ENCODE measurements around the gene ZFYVE28.
"Not testable (repeated sequence)": the region's sequence is repeated elsewhere in the genome, so short reads cannot be mapped to it uniquely, and the experiment has no call there.

Gene ZFYVE28

GRCh38 chr4:2286904-2287593 lies 131.4 kb downstream of the ZFYVE28 start:
- no peak for DNase-seq (ENCODE audit: low spot score)

- no peak for DNase-seq (ENCODE audit: low spot score)
Observed at GRCh38 chr4:2285613-2286381, 132.6 kb downstream of the ZFYVE28 start.

GRCh38 chr4:2284934-2285612 lies 133.4 kb downstream of the ZFYVE28 start:
- DNase-seq (ENCODE audit: low spot score), result peak; percentile 73

- DNase-seq (ENCODE audit: low spot score), result no peak
Observed at GRCh38 chr4:2284161-2284933, 134.1 kb downstream of the ZFYVE28 start.

GRCh38 chr4:2283199-2283711 lies 135.2 kb downstream of the ZFYVE28 start:
- DNase-seq (ENCODE audit: low spot score), result no peak

- DNase-seq (ENCODE audit: low spot score), result no peak
Observed at GRCh38 chr4:2281575-2282343, 136.7 kb downstream of the ZFYVE28 start.

- no peak for DNase-seq (ENCODE audit: low spot score)
Observed at GRCh38 chr4:2280531-2281300, 137.7 kb downstream of the ZFYVE28 start.

GRCh38 chr4:2277956-2278355 lies 140.5 kb downstream of the ZFYVE28 start:
- DNase-seq (ENCODE audit: low spot score), result no peak

GRCh38 chr4:2276581-2277325 lies 141.7 kb downstream of the ZFYVE28 start:
- DNase-seq (ENCODE audit: low spot score), result no peak

- no peak for DNase-seq (ENCODE audit: low spot score)
Observed at GRCh38 chr4:2275546-2276251, 142.7 kb downstream of the ZFYVE28 start.

- not testable (repeated sequence) for DNase-seq (ENCODE audit: low spot score)
Observed at GRCh38 chr4:2275044-2275397, 143.4 kb downstream of the ZFYVE28 start.

- DNase-seq (ENCODE audit: low spot score), result no peak
Observed at GRCh38 chr4:2274320-2275043, 144.0 kb downstream of the ZFYVE28 start.

GRCh38 chr4:2273657-2274319 lies 144.7 kb downstream of the ZFYVE28 start:
- no peak for DNase-seq (ENCODE audit: low spot score)

GRCh38 chr4:2273221-2273620 lies 145.2 kb downstream of the ZFYVE28 start:
- no peak for DNase-seq (ENCODE audit: low spot score)

GRCh38 chr4:2272828-2273120 lies 145.7 kb downstream of the ZFYVE28 start:
- no peak for DNase-seq (ENCODE audit: low spot score)

GRCh38 chr4:2272026-2272827 lies 146.2 kb downstream of the ZFYVE28 start:
- no peak for DNase-seq (ENCODE audit: low spot score)
